ENCODE results near the gene LTB.

GRCh38 chr6:31586599-31587281, 4.5 kb upstream of the LTB start:
- TF ChIP-seq, protein P1, sequence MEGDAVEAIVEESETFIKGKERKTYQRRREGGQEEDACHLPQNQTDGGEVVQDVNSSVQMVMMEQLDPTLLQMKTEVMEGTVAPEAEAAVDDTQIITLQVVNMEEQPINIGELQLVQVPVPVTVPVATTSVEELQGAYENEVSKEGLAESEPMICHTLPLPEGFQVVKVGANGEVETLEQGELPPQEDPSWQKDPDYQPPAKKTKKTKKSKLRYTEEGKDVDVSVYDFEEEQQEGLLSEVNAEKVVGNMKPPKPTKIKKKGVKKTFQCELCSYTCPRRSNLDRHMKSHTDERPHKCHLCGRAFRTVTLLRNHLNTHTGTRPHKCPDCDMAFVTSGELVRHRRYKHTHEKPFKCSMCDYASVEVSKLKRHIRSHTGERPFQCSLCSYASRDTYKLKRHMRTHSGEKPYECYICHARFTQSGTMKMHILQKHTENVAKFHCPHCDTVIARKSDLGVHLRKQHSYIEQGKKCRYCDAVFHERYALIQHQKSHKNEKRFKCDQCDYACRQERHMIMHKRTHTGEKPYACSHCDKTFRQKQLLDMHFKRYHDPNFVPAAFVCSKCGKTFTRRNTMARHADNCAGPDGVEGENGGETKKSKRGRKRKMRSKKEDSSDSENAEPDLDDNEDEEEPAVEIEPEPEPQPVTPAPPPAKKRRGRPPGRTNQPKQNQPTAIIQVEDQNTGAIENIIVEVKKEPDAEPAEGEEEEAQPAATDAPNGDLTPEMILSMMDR (IDR thresholded peaks at IDR 0.05; ENCODE audit: low read depth, low read length), result no peak
- TF ChIP-seq EZH2phosphoT487 (IDR thresholded peaks at IDR 0.05; ENCODE audit: low read depth), result no peak

All from OCI-LY3 (cell line).